ENCODE data around the gene ANKRD13D.
A peak's percentile ranks its signal among the peaks of the same experiment; 100 is the strongest.

The ANKRD13D gene

GRCh38 chr11:67287355-67288197, 1.5 kb upstream of the ANKRD13D start:
- no peak for DNase-seq

GRCh38 chr11:67288198-67288451, 978 bp upstream of the ANKRD13D start:
- DNase-seq, result no peak

- peak; percentile 87 for DNase-seq
Measured at GRCh38 chr11:67288452-67289225, 464 bp upstream of the ANKRD13D start.

- DNase-seq, result no peak
Measured at GRCh38 chr11:67289651-67290479, 762 bp downstream of the ANKRD13D start.

GRCh38 chr11:67290801-67291200, 1.7 kb downstream of the ANKRD13D start:
- no peak for DNase-seq

- no peak for DNase-seq
Measured at GRCh38 chr11:67291481-67292381, 2.6 kb downstream of the ANKRD13D start.

GRCh38 chr11:67292671-67293070, 3.6 kb downstream of the ANKRD13D start:
- no peak for DNase-seq

GRCh38 chr11:67293090-67293489, 4.0 kb downstream of the ANKRD13D start:
- peak; percentile 59 for DNase-seq

- no peak for DNase-seq
Measured at GRCh38 chr11:67295846-67296245, 6.7 kb downstream of the ANKRD13D start.

- DNase-seq, result no peak
Measured at GRCh38 chr11:67298786-67299185, 9.7 kb downstream of the ANKRD13D start.

GRCh38 chr11:67299471-67300191, 10.5 kb downstream of the ANKRD13D start:
- DNase-seq, result no peak

- DNase-seq, result no peak
Measured at GRCh38 chr11:67300256-67300755, 11.2 kb downstream of the ANKRD13D start.

GRCh38 chr11:67300756-67301312, 11.7 kb downstream of the ANKRD13D start:
- no peak for DNase-seq

GRCh38 chr11:67301313-67301921, 12.3 kb downstream of the ANKRD13D start:
- DNase-seq, result no peak

- no peak for DNase-seq
Measured at GRCh38 chr11:67301951-67302516, 12.9 kb downstream of the ANKRD13D start.

GRCh38 chr11:67302571-67303131, 13.5 kb downstream of the ANKRD13D start:
- DNase-seq, result no peak

GRCh38 chr11:67303132-67303834, 14.2 kb downstream of the ANKRD13D start, which contains the start of gene SSH3:
Gene SSH3, plus strand, starts transcription at chr11:67303530. Its CDS starts 96 bp downstream, at chr11:67303626.
- DNase-seq, result peak; percentile 38

GRCh38 chr11:67303835-67304411, 14.8 kb downstream of the ANKRD13D start:
- DNase-seq, result no peak
